Heart right ventricle (tissue), 16 donors: ENCODE measurements around the gene DNAAF8. TPM values are rescaled to one million over a fixed set of nuclear protein-coding genes. Genes with fewer than 3 reads are reported as not detected.

Source experiments
- ATAC-seq, 8 donors: fragments of 200-7000 bp; cut with Tn5 transposase; one replicate each; pipeline ENCODE4 v1.9.1; 2020; ENCODE audit warnings: mild to moderate bottlenecking in 8 of 8, moderate library complexity in 8 of 8, moderate number of reproducible peaks in 1 of 8
- DNase-seq, 2 donors: peaks; one replicate each; pipeline ENCODE4 v3.0.0-alpha.2; 2020
- H3K27ac ChIP-seq, 10 donors: fragments of 200-600 bp; sonication (generic) in 2 of 10; one replicate each; pipeline versions ENCODE4 v1.5.0 to v1.8.0; 2020 to 2022; ENCODE audit warnings: mild to moderate bottlenecking in 3 of 10
- H3K27me3 ChIP-seq, 7 donors: fragments of 200-600 bp; one replicate each; pipeline ENCODE4 v1.8.0; 2021 to 2022; ENCODE audit warnings: mild to moderate bottlenecking in 2 of 7
- H3K36me3 ChIP-seq, 9 donors: fragments of 200-600 bp; sonication (generic) in 1 of 9; one replicate each; pipeline versions ENCODE4 v1.5.0 to v1.8.0; 2020 to 2022; ENCODE audit warnings: mild to moderate bottlenecking in 2 of 9
- H3K4me1 ChIP-seq, 9 donors: fragments of 200-600 bp; sonication (generic) in 1 of 9; one replicate each; pipeline versions ENCODE4 v1.5.0 to v1.8.0; 2020 to 2022; ENCODE audit warnings: mild to moderate bottlenecking in 4 of 9
- H3K4me3 ChIP-seq, 10 donors: fragments of 200-600 bp; sonication (generic) in 2 of 10; one replicate each; pipeline versions ENCODE4 v1.5.0 to v1.8.0; 2020 to 2022; ENCODE audit warnings: mild to moderate bottlenecking in 7 of 10, moderate library complexity in 2 of 10
- H3K9me3 ChIP-seq, 11 donors: fragments of 200-600 bp in 10 of 11; sonication (generic) in 2 of 11; one replicate each; pipeline versions ENCODE4 v1.5.0 to v1.8.0; 2013 to 2022; ENCODE audit warnings: mild to moderate bottlenecking in 2 of 11, control low read depth in 1 of 11, moderate library complexity in 1 of 11
- WGBS, 2 donors: extraction: QIAGEN DNeasy Blood & Tissue Kit; methylation state at CpG; one replicate each; pipeline ENCODE4 v1.1.7; 2013; ENCODE audit warnings: inconsistent platforms in 1 of 2; 5-methylcytosine and 5-hydroxymethylcytosine counted together
- intact Hi-C, 10 donors: fragments of 100-400 bp; cut with DNase I; formaldehyde crosslinking; loops; one replicate each; pipeline versions ENCODE4 v1.11.1 to v1.14.2; 2022
- polyA plus RNA-seq, 2 donors: library from polyadenylated mRNA; stranded (reverse); fragments of 200-250 nt; gene quantifications; one replicate each; pipeline ENCODE4 v1.2.3, GENCODE V29; 2013
- total RNA-seq, 10 donors: library from RNA; stranded (reverse); fragmentation: NEBNext Ultra II Directional in 3 of 10; extraction: Animal tissue kit (Norgen Biotek cat#: 25700) in 3 of 10; gene quantifications; one replicate each; pipeline versions ENCODE4 v1.2.1 to v1.2.4, GENCODE V29; 2021 to 2023
- TF ChIP-seq, protein P1 (sequence below), 9 donors: fragments of 200-600 bp; sonication (generic) in 2 of 9; IDR thresholded peaks; one replicate each; pipeline versions ENCODE4 v1.5.0 to v1.8.0; 2021 to 2022; ENCODE audit warnings: antibody characterized with exemption in 9 of 9, mild to moderate bottlenecking in 5 of 9, moderate library complexity in 1 of 9
- donor health status: Arrhythmogenic right ventricular cardiomyopathy.
- donor health status: ischemic (EF 13 %, LVEDD 7.1; RV severe dilation, severe dysfunction).
- donor health status: healthy with polysubstance abuse.
- donor health status: DM: no; HTN: yes; CAD: no.
- donor health status: DM: no; HTN: no; CAD: no.
- donor health status: ischemic (EF 25% LVEDD 6.9; RV normal size, moderate dysfunction).
- donor health status: ischemic (EF 25% LVEDD 5.7; RV mildly dilated, moderate dysfunction).
- donor health status: healthy.
- donor health status: DM: yes; HTN: yes; CAD: no.
- donor health status: Ischemic cardiomyopathy.
- donor health status: ischemic (EF 35%, LVEDD 5.7; RV mildly dilated, moderate dysfunction).
- donor health status: nonischemic (EF 11% LVEDD 7.7; RV severe dilation, severe dysfunction).
- donor health status: DM: yes; HTN: yes; CAD: no.
- donor health status: PGD.
- donor health status: ischemic (EF 29% LVEDD 5.4; RV normal size, mild dysfunction).
- donor health status: nonischemic (EF 23%, LVEDD 6.1; RV moderate dilation, normal function).

Gene DNAAF8
- total and polyA plus RNA-seq, 12 donors = 0.32 to 1.9 (median 1.1) TPM; not detected in 2

DNA sequence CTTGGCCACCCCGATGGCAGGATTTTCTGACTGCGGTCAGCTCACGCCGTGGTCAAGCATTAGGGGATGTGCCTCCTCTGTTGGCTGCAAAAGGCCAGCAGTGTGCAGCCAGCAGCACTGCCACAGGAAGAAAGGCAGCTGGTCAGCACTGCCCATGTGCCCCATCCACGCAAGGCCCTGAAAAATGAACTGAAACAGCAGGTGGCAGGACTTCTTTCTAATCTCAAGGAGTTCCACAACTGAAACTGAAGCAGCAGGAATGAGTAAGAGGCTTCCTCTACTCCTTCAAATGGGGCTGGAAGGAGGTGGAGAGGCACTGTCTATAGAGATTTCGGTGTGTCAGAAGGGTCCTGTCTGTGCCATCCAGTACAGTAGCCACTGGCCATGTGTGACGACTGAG, 29.5 kb downstream of the DNAAF8 start:
- no peak for ATAC-seq
- TF ChIP-seq, protein P1, sequence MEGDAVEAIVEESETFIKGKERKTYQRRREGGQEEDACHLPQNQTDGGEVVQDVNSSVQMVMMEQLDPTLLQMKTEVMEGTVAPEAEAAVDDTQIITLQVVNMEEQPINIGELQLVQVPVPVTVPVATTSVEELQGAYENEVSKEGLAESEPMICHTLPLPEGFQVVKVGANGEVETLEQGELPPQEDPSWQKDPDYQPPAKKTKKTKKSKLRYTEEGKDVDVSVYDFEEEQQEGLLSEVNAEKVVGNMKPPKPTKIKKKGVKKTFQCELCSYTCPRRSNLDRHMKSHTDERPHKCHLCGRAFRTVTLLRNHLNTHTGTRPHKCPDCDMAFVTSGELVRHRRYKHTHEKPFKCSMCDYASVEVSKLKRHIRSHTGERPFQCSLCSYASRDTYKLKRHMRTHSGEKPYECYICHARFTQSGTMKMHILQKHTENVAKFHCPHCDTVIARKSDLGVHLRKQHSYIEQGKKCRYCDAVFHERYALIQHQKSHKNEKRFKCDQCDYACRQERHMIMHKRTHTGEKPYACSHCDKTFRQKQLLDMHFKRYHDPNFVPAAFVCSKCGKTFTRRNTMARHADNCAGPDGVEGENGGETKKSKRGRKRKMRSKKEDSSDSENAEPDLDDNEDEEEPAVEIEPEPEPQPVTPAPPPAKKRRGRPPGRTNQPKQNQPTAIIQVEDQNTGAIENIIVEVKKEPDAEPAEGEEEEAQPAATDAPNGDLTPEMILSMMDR (IDR thresholded peaks at IDR 0.05) = no peak
- peaks cover 12 to 41% (median 28%) of the 10 kb centered on the region in 9 donors for H3K4me1 ChIP-seq
- intact Hi-C loops = no loop called here
- peaks cover 5 to 66% (median 36%) of the 10 kb centered on the region in 9 donors for H3K36me3 ChIP-seq
- H3K9me3 ChIP-seq = no peaks in the 10 kb centered on the region
- no peak overlapping the region for H3K27ac ChIP-seq
- WGBS, 2 donors = 91 to 92% methylated on average over 7 of the region's 7 CpGs
- H3K4me3 ChIP-seq = no peak overlapping the region
- H3K27me3 ChIP-seq = no peaks in the 10 kb centered on the region
- DNase-seq = no peak

DNA sequence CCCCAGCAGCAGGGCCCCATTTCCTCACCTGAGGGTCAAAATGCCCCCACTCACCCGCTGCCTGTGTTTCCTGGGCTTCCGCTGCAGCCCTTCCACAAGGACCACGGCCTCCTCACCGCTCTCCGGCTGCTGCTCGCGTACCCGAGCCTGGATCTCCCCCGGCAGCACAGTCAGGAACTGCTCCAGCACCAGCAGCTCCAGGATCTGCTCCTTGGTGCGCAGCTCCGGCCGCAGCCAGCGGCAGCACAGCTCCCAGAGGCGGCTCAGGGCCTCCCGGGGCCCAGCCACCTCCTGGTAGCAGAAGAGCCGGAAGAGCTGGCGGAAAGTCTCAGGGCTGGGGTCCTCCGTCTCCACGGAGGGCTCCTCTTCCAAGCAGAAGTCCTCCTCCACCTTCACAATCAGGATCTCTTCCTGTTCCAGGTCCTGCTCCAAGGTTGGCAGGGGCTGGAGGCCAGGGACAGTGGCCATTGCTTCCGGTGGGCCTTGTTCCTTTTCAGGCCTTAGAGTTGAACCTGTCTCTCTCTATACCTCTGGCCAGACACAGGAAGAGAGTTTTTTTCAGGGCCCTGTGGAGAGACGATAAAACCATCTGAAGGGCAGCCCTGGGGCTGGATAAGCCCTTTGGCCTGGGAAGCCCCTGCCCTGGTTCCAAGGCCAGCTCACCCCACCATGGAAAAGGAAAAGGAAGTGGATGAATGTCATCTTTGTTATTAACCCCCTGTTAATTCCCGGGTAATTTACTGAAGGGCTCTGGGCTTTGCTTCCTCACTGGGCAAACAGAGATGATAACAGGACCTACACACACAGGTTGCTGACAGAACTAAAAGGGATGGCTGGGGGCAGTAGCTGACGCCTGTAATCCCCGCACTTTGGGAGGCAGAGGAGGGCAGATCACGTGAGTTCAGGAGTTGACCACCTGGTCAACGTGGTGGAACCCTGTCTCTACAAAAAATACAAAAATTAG, 31.5 kb downstream of the DNAAF8 start:
- Histone ChIP-seq H3K36me3 (peaks cover 1 to 46% (median 20%) of the 10 kb centered on the region in 9 donors), H3K4me3 (peak overlapping the region; percentile 79 to 99 (median 86)), H3K9me3 (no peaks in the 10 kb centered on the region), H3K4me1 (peaks cover 12 to 44% (median 32%) of the 10 kb centered on the region in 9 donors), H3K27me3 (no peaks in the 10 kb centered on the region), H3K27ac (peak overlapping the region in 9 of 10 donors; percentile 83 to 93 (median 89))
- no peak for DNase-seq
- 62 to 64% methylated on average over 26 of the region's 26 CpGs for WGBS, 2 donors
- intact Hi-C loops = loop anchor here in 4 of 10 donors (2.0 to 5.0 kb wide), 4 partner anchors 33 to 192 kb away; partner anchors contain the start of genes ROGDI (in 3 of the 4), ANKS3 (in 1 of the 4), DNAAF8 (in 1 of the 4) and SEC14L5 (in 1 of the 4)
- TF ChIP-seq, protein P1 (IDR thresholded peaks at IDR 0.05) = no peak
- ATAC-seq = no peak

DNA sequence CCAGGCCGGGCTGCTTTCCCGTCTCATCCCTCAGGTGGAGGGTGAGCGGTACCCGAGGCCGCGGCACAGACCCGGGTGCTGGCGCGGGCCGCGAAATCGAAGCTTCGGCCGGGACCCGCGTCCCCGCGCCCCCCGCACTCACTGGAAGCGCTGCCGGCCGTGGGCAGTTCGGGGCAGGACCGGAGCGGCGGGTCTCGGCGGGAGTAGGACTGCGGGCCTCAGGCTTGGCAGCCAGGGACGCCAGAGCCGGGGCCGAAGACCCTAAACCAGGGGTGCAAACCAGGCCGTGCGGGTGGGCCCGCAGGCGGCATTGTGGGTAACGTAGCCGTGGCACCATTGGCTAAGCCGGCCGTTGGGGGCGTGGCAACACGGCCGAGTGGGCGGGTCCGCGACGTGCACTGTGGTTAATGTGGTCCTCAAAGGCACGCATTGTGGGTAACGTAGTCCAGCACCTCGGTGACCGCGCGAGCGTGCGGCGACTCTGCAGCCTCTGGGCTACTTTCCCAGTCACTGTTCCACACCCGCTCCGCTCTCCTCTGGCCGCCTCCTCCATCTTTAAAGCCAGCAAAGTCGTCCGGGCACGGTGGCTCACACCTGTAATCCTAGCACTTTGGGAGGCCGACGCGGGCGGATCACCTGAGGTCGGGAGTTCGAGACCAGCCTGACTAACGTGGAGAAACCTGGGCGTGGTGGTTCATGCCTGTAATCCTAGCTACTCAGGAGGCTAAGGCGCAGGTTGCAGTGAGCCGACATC, 32.7 kb downstream of the DNAAF8 start, which contains the start of gene ZNF500:
TSS of gene ZNF500 (minus strand) at position 288 of the 754 bp plus-strand sequence. CDS start 1,184 bp downstream, outside the sequence.
- ATAC-seq (peak; percentile 94 to 97 (median 96)), DNase-seq (peak; percentile 99)
- H3K4me3 ChIP-seq = peak within 1 kb of the TSS; percentile 79 to 99 (median 86)
- no peaks in the 10 kb centered on the region for H3K9me3 ChIP-seq
- 4% methylated on average over 64 to 72 of the region's 72 CpGs for WGBS, 2 donors
- H3K36me3 ChIP-seq = peaks cover 0 to 34% (median 17%) of the 10 kb centered on the region in 9 donors
- peaks cover 12 to 44% (median 32%) of the 10 kb centered on the region in 9 donors for H3K4me1 ChIP-seq
- no peaks in the 10 kb centered on the region for H3K27me3 ChIP-seq
- intact Hi-C loops = loop anchor here in 4 of 10 donors (2.0 to 5.0 kb wide), 4 partner anchors 35 to 190 kb away; partner anchors contain the start of genes ROGDI (in 3 of the 4), ANKS3 (in 1 of the 4), DNAAF8 (in 1 of the 4) and SEC14L5 (in 1 of the 4)
- TF ChIP-seq, protein P1 (IDR thresholded peaks at IDR 0.05) = peak in 2 of 9 donors; percentile 6 to 12
- H3K27ac ChIP-seq = peak within 1 kb of the TSS; percentile 51 to 93 (median 88)
